ENCODE data around the gene DOCK8. TPM values are rescaled to one million over a fixed set of nuclear protein-coding genes. Genes with fewer than 3 reads are reported as not detected.

DOCK8 gene
- total and polyA plus RNA-seq, 2 experiments from 2014 or later = not detected

DNA sequence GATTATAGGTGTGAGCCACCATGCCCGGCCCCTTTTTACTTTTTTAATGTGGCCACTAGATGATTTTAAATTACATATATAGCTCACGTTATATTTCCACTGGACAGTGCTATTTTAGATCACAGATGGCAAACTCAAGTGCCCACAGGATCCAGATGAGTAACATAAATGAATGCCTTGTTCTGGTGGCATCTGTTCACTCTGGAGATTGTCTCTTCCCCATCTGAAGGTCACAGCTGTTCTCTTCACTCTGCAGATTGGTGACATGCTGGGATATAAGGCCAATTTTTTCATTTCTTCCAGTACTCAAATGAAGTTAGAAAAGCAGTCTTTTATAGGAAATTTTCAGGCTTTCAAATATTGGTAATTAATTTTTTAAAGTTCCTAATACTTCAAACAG is 160.1 kb downstream of the DOCK8 start:
- Histone ChIP-seq H4K20me1 (ENCODE audit: insufficient read depth) (no peaks in the 10 kb centered on the region), H3F3A (ENCODE audit: insufficient read depth) (no peaks in the 10 kb centered on the region), H3K27me3 (replicated peaks; ENCODE audit: insufficient read depth) (no peaks in the 10 kb centered on the region; the same call in 1 of the 2 replicates), H3K4me1 (ENCODE audit: insufficient read depth) (no peaks in the 10 kb centered on the region), H3K9me3 (ENCODE audit: low read depth) (no peaks in the 10 kb centered on the region), H3K27ac (no peak overlapping the region), H3K79me2 (ENCODE audit: insufficient read depth) (no peaks in the 10 kb centered on the region), H3K9ac (no peak overlapping the region), H3K36me3 (ENCODE audit: low read depth) (no peaks in the 10 kb centered on the region), H3K9me2 (ENCODE audit: insufficient read depth) (no peaks in the 10 kb centered on the region), H3K4me3 (no peak overlapping the region), H3K4me2 (ENCODE audit: unreplicated experiment) (no peak overlapping the region), H2AFZ (no peak overlapping the region)
- no peak for DNase-seq
- in situ Hi-C loops (cut with MboI) = no loop called here
- no peak for TF ChIP-seq EZH2 (IDR thresholded peaks at IDR 0.05; ENCODE audit: insufficient read depth, poor library complexity, severe bottlenecking)
- WGBS, 2 experiments (ENCODE audit: low coverage in 1 of 2, low lambda C conversion rate in 2 of 2, missing lambda C conversion rate in 2 of 2) = 35 to 53% methylated on average over 2 of the region's 2 CpGs

DNA sequence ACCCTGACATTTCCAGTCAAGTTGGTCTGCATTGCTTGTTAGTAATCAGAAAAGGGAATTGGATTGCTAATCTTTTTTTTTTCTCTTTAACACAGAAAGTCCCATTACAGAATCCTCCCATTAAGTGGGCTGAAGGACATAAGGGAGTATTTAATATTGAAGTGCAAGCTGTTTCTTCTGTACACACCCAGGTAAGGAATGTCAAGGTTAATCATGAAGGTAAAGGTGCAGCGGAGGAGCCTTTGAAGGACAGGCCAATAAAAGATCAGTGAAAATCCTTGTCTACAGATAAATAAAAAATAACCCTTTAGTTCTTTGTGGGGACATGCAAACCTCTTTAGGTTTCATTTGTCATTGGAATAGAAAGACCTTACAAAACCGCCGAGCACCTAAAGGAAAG is 161.4 kb downstream of the DOCK8 start:
- no peaks in the 10 kb centered on the region for H3F3A ChIP-seq (ENCODE audit: insufficient read depth)
- no peaks in the 10 kb centered on the region for H3K9me3 ChIP-seq (ENCODE audit: low read depth)
- no peaks in the 10 kb centered on the region for H3K79me2 ChIP-seq (ENCODE audit: insufficient read depth)
- DNase-seq = no peak
- no peak overlapping the region for H3K27ac ChIP-seq
- TF ChIP-seq EZH2phosphoT487 (IDR thresholded peaks at IDR 0.05; ENCODE audit: insufficient read depth, low read depth) = no peak
- no peaks in the 10 kb centered on the region for H4K20me1 ChIP-seq (ENCODE audit: insufficient read depth)
- H3K9ac ChIP-seq = no peak overlapping the region
- no peak overlapping the region for H3K4me2 ChIP-seq (ENCODE audit: unreplicated experiment)
- H3K36me3 ChIP-seq (ENCODE audit: low read depth) = no peaks in the 10 kb centered on the region
- 74 to 77% methylated on average over 3 of the region's 3 CpGs for WGBS, 2 experiments (ENCODE audit: low coverage in 1 of 2, low lambda C conversion rate in 2 of 2, missing lambda C conversion rate in 2 of 2)
- H3K4me1 ChIP-seq (ENCODE audit: insufficient read depth) = no peaks in the 10 kb centered on the region
- H3K9me2 ChIP-seq (ENCODE audit: insufficient read depth) = no peaks in the 10 kb centered on the region
- peaks cover 4% of the 10 kb centered on the region for H3K27me3 ChIP-seq (replicated peaks; ENCODE audit: insufficient read depth)
- in situ Hi-C loops (cut with MboI) = no loop called here
- no peak overlapping the region for H2AFZ ChIP-seq
- H3K4me3 ChIP-seq = no peak overlapping the region

DNA sequence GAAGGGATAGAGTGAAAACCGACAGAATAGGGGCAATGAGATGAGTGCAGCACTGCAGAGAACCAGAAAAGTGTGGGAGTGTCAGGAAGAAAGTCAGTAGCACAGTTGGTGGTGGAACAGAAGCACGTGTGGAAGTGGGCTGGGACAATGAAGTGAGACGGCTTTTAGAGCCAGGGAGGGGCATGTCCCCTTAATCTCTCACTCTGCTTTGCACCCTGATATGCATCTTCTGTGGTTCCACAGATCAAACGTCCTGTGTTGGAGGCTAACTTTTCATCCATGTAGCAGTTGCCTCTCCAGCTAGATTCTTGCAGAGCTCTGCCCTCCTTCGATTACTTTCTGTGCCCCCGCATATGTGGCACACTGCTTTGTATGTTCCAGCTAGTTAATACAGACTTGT is 163.6 kb downstream of the DOCK8 start:
- Histone ChIP-seq H3K4me3 (no peak overlapping the region), H3K27ac (no peak overlapping the region), H2AFZ (no peak overlapping the region), H3K9ac (no peak overlapping the region), H3F3A (ENCODE audit: insufficient read depth) (no peaks in the 10 kb centered on the region), H3K4me2 (ENCODE audit: unreplicated experiment) (no peak overlapping the region), H3K27me3 (replicated peaks; ENCODE audit: insufficient read depth) (peaks cover 6% of the 10 kb centered on the region), H4K20me1 (ENCODE audit: insufficient read depth) (no peaks in the 10 kb centered on the region), H3K36me3 (ENCODE audit: low read depth) (no peaks in the 10 kb centered on the region), H3K79me2 (ENCODE audit: insufficient read depth) (no peaks in the 10 kb centered on the region), H3K4me1 (ENCODE audit: insufficient read depth) (no peaks in the 10 kb centered on the region), H3K9me3 (ENCODE audit: low read depth) (no peaks in the 10 kb centered on the region), H3K9me2 (ENCODE audit: insufficient read depth) (no peaks in the 10 kb centered on the region)
- DNase-seq = no peak
- in situ Hi-C loops (cut with MboI) = no loop called here
- 29 to 31% methylated on average over 6 of the region's 6 CpGs for WGBS, 2 experiments (ENCODE audit: low coverage in 1 of 2, low lambda C conversion rate in 2 of 2, missing lambda C conversion rate in 2 of 2)
- no peak for TF ChIP-seq EZH2phosphoT487 (IDR thresholded peaks at IDR 0.05; ENCODE audit: insufficient read depth, low read depth)
- no peak for TF ChIP-seq EZH2 (IDR thresholded peaks at IDR 0.05; ENCODE audit: insufficient read depth, poor library complexity, severe bottlenecking)

DNA sequence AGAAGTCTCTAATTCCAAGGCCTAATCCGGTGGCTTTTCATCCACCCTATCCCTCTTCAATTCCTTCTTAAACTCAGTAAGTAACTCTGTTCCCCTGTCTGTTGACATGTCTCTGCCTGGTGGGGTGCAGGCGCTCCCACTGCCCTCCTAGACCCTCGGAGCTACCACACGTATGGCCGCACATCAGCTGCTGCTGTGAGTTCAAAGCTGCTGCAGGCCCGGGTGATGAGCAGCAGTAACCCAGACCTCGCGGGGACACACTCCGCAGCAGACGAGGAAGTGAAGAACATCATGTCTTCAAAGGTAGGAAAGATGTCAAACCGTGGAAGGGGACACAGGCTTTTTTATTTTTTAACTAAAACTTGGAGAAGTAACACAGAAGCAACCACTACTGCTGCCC is 167.7 kb downstream of the DOCK8 start:
- Histone ChIP-seq H3K4me3 (no peak overlapping the region), H3K36me3 (ENCODE audit: low read depth) (no peaks in the 10 kb centered on the region), H3K4me1 (ENCODE audit: insufficient read depth) (no peaks in the 10 kb centered on the region), H3K9ac (no peak overlapping the region), H2AFZ (no peak overlapping the region), H4K20me1 (ENCODE audit: insufficient read depth) (no peaks in the 10 kb centered on the region), H3K27me3 (replicated peaks; ENCODE audit: insufficient read depth) (peaks cover 6% of the 10 kb centered on the region), H3K27ac (no peak overlapping the region), H3K79me2 (ENCODE audit: insufficient read depth) (no peaks in the 10 kb centered on the region), H3K4me2 (ENCODE audit: unreplicated experiment) (no peak overlapping the region), H3F3A (ENCODE audit: insufficient read depth) (no peaks in the 10 kb centered on the region), H3K9me3 (ENCODE audit: low read depth) (no peaks in the 10 kb centered on the region), H3K9me2 (ENCODE audit: insufficient read depth) (no peaks in the 10 kb centered on the region)
- 46 to 57% methylated on average over 9 to 11 of the region's 11 CpGs for WGBS, 2 experiments (ENCODE audit: low coverage in 1 of 2, low lambda C conversion rate in 2 of 2, missing lambda C conversion rate in 2 of 2)
- in situ Hi-C loops (cut with MboI) = loop anchor here (10.0 kb wide), 1 partner anchor 222 kb away; no protein-coding TSS in a partner anchor
- TF ChIP-seq EZH2 (IDR thresholded peaks at IDR 0.05; ENCODE audit: insufficient read depth, poor library complexity, severe bottlenecking) (no peak), EZH2phosphoT487 (IDR thresholded peaks at IDR 0.05; ENCODE audit: insufficient read depth, low read depth) (no peak)
- no peak for DNase-seq

DNA sequence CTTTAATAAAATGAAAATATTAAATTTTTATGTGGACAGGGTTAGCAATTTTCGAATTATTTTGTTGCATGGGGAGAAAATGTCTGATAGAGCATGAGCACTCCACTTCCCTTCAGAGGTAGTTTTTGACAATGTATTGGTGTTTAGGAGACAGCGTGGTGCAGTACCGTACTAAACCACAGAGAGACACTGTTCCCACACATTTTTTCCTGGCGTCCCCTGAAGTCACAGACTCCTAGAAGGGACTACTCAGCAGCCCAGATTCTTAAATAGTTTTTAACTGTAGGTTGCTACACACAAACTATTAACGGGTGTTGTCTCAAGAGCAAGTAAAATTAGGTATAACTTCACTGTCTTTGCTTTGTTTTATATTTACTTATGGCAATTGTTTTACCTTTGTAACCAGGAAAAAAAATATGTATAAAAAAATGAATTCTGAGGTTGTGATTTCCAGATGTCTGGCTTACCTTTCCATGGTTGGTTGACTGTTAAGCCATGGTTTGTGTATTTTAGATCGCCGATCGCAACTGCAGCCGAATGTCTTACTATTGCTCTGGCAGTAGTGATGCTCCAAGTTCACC is 171.2 kb downstream of the DOCK8 start:
- no peaks in the 10 kb centered on the region for H3K9me3 ChIP-seq (ENCODE audit: low read depth)
- H3K27me3 ChIP-seq (replicated peaks; ENCODE audit: insufficient read depth) = peaks cover 9% of the 10 kb centered on the region
- H3K4me1 ChIP-seq (ENCODE audit: insufficient read depth) = no peaks in the 10 kb centered on the region
- no peaks in the 10 kb centered on the region for H3F3A ChIP-seq (ENCODE audit: insufficient read depth)
- no peak overlapping the region for H3K27ac ChIP-seq
- no peaks in the 10 kb centered on the region for H3K36me3 ChIP-seq (ENCODE audit: low read depth)
- DNase-seq = peak; percentile 74
- H3K9ac ChIP-seq = no peak overlapping the region
- no peak overlapping the region for H3K4me3 ChIP-seq
- H3K79me2 ChIP-seq (ENCODE audit: insufficient read depth) = no peaks in the 10 kb centered on the region
- no peak overlapping the region for H2AFZ ChIP-seq
- no peak for TF ChIP-seq EZH2 (IDR thresholded peaks at IDR 0.05; ENCODE audit: insufficient read depth, poor library complexity, severe bottlenecking)
- TF ChIP-seq EZH2phosphoT487 (IDR thresholded peaks at IDR 0.05; ENCODE audit: insufficient read depth, low read depth) = no peak
- no peak overlapping the region for H3K4me2 ChIP-seq (ENCODE audit: unreplicated experiment)
- in situ Hi-C loops (cut with MboI) = loop anchor here (10.0 kb wide), 1 partner anchor 219 kb away; no protein-coding TSS in a partner anchor
- no peaks in the 10 kb centered on the region for H4K20me1 ChIP-seq (ENCODE audit: insufficient read depth)
- no peaks in the 10 kb centered on the region for H3K9me2 ChIP-seq (ENCODE audit: insufficient read depth)
- WGBS, 2 experiments (ENCODE audit: low coverage in 1 of 2, low lambda C conversion rate in 2 of 2, missing lambda C conversion rate in 2 of 2) = 42 to 44% methylated on average over 9 of the region's 9 CpGs

Measured in GM23248 (cell line).